Naive thymus-derived CD4-positive, alpha-beta T cell (primary cell): ENCODE data around the gene ERC1. TPM values are rescaled to one million over a fixed set of nuclear protein-coding genes. Genes with fewer than 3 reads are reported as not detected.
"Not testable (repeated sequence)": the region's sequence is repeated elsewhere in the genome, so short reads cannot be mapped to it uniquely, and the experiment has no call there.

Experiments
- ATAC-seq: fragments of 150-1000 bp; cut with Tn5 transposase; 2 replicates; pipeline ENCODE4 v1.10.0; 2021; ENCODE audit warnings: mild to moderate bottlenecking, moderate library complexity
- CTCF ChIA-PET: fragments of 350-600 bp; sonication (Branson Sonifier 250); formaldehyde crosslinking; loops from one replicate; lab custom pipeline; 2021; ENCODE audit warnings: antibody characterized with exemption; lab: Charles Lee
- POLR2A ChIA-PET: fragments of 350-600 bp; sonication (Branson Sonifier 250); formaldehyde crosslinking; loops from one replicate; lab custom pipeline; 2021; ENCODE audit warnings: antibody characterized with exemption, inconsistent platforms; lab: Charles Lee
- DNase-seq, 9 donors: peaks; one replicate each; pipeline versions ENCODE4 v3.0.0 to v3.0.0-alpha.2; 2020 to 2022; ENCODE audit warnings: mixed read lengths in 1 of 9
- H3K27ac ChIP-seq: one replicate; pipeline ENCODE4 v1.7.0; 2013; ENCODE audit warnings: mild to moderate bottlenecking, low read depth, low read length, moderate library complexity
- H3K27me3 ChIP-seq, 2 donors: one replicate each; pipeline ENCODE4 v1.7.0; 2013; ENCODE audit warnings: low read length in 2 of 2, mild to moderate bottlenecking in 2 of 2, moderate library complexity in 2 of 2; ENCODE audit not compliant: control insufficient read depth in 2 of 2, insufficient read depth in 2 of 2
- H3K36me3 ChIP-seq, 3 experiments: 1 replicate in 2 of 3; 2 replicates in 1 of 3; pipeline ENCODE4 v1.7.0; 2013; ENCODE audit warnings: low read length in 3 of 3, mild to moderate bottlenecking in 3 of 3, moderate library complexity in 1 of 3; ENCODE audit not compliant: insufficient read depth in 3 of 3, control insufficient read depth in 2 of 3
- H3K4me1 ChIP-seq, 2 donors: one replicate each; pipeline ENCODE4 v1.7.0; 2013; ENCODE audit warnings: low read length in 2 of 2, mild to moderate bottlenecking in 2 of 2, moderate library complexity in 1 of 2; ENCODE audit not compliant: control insufficient read depth in 2 of 2, insufficient read depth in 2 of 2
- H3K4me3 ChIP-seq: 2 replicates; pipeline ENCODE4 v1.7.0; 2013; ENCODE audit warnings: mild to moderate bottlenecking, low read length
- H3K9me3 ChIP-seq, 3 experiments: 1 replicate in 2 of 3; 2 replicates in 1 of 3; pipeline ENCODE4 v1.7.0; 2013; ENCODE audit warnings: low read length in 3 of 3; ENCODE audit not compliant: control insufficient read depth in 2 of 3
- H3K27ac Mint-ChIP-seq, 9 donors: one replicate each; pipeline ENCODE4 v1.8.0; 2020 to 2022; ENCODE audit warnings: mixed read lengths in 9 of 9, mild to moderate bottlenecking in 8 of 9, moderate library complexity in 5 of 9, inconsistent platforms in 2 of 9
- H3K27me3 Mint-ChIP-seq, 5 donors: one replicate each; pipeline ENCODE4 v1.8.0; 2021 to 2022; ENCODE audit warnings: mixed read lengths in 5 of 5, mild to moderate bottlenecking in 1 of 5
- H3K36me3 Mint-ChIP-seq, 5 donors: one replicate each; pipeline ENCODE4 v1.8.0; 2020 to 2022; ENCODE audit warnings: mixed read lengths in 5 of 5, mild to moderate bottlenecking in 3 of 5, inconsistent platforms in 1 of 5
- H3K4me1 Mint-ChIP-seq, 7 donors: one replicate each; pipeline ENCODE4 v1.8.0; 2020 to 2022; ENCODE audit warnings: mixed read lengths in 7 of 7, mild to moderate bottlenecking in 3 of 7, inconsistent platforms in 1 of 7
- H3K4me3 Mint-ChIP-seq, 10 donors: one replicate each; pipeline ENCODE4 v1.8.0; 2020 to 2022; ENCODE audit warnings: mild to moderate bottlenecking in 10 of 10, mixed read lengths in 10 of 10, moderate library complexity in 6 of 10, inconsistent platforms in 2 of 10
- H3K9me3 Mint-ChIP-seq, 11 donors: one replicate each; pipeline ENCODE4 v1.8.0; 2020 to 2022; ENCODE audit warnings: mixed read lengths in 11 of 11, mild to moderate bottlenecking in 4 of 11, inconsistent platforms in 1 of 11, moderate library complexity in 1 of 11
- intact Hi-C, 2 donors: fragments of 100-400 bp; cut with micrococcal nuclease; formaldehyde crosslinking; loops; one replicate each; pipeline ENCODE4 v1.15.1; 2023
- polyA plus RNA-seq, 2 donors: library from polyadenylated mRNA; unstranded; fragments of 300-500 nt; fragmentation: Illumina TruSeq; gene quantifications; one replicate each; pipeline ENCODE4 v1.2.3, GENCODE V29; 2021
- total RNA-seq, 6 experiments: library from RNA in 5 of 6; stranded (reverse) in 5 of 6; gene quantifications; 1 replicate in 5 of 6; 2 replicates in 1 of 6; pipeline ENCODE4 v1.2.3 and lab custom pipeline; 2021 to 2026

ERC1 gene
- total and polyA plus RNA-seq, 7 experiments from 2014 or later = 15.9 to 62.0 (median 51.5) TPM

- Histone ChIP-seq H3K4me3 (no peak overlapping the region), H3K4me1 (no peaks in the 10 kb centered on the region), H3K36me3 (no peaks in the 10 kb centered on the region), H3K27me3 (no peaks in the 10 kb centered on the region), H3K9me3 (no peaks in the 10 kb centered on the region), H3K27ac (no peak overlapping the region)
- no peaks in the 10 kb centered on the region for H3K9me3 Mint-ChIP-seq
- H3K27ac Mint-ChIP-seq = peak overlapping the region in 2 of 9 donors; percentile 4 to 22
- intact Hi-C loops = loop anchor here (5.0 to 10.0 kb wide), 8 partner anchors 97 to 517 kb away; partner anchors contain the start of genes ERC1 (in 1 of the 2) and RAD52 (in 1 of the 2)
- POLR2A ChIA-PET = interaction anchor here (0.6 kb wide), 1 partner anchor 25 kb away, joined by 4 read pairs; no protein-coding TSS in a partner anchor
- H3K36me3 Mint-ChIP-seq = no peaks in the 10 kb centered on the region
- no peak for DNase-seq
- no peak overlapping the region for H3K4me3 Mint-ChIP-seq
- H3K27me3 Mint-ChIP-seq = no peaks in the 10 kb centered on the region
- CTCF ChIA-PET = interaction anchor here (2.4 kb wide), 1 partner anchor 8 kb away, joined by 8 read pairs; no protein-coding TSS in a partner anchor
- H3K4me1 Mint-ChIP-seq = peaks cover 4 to 20% (median 4%) of the 10 kb centered on the region in 7 donors
- ATAC-seq = no peak
Measured at GRCh38 chr12:1091350-1091749, 100.3 kb downstream of the ERC1 start.

DNA sequence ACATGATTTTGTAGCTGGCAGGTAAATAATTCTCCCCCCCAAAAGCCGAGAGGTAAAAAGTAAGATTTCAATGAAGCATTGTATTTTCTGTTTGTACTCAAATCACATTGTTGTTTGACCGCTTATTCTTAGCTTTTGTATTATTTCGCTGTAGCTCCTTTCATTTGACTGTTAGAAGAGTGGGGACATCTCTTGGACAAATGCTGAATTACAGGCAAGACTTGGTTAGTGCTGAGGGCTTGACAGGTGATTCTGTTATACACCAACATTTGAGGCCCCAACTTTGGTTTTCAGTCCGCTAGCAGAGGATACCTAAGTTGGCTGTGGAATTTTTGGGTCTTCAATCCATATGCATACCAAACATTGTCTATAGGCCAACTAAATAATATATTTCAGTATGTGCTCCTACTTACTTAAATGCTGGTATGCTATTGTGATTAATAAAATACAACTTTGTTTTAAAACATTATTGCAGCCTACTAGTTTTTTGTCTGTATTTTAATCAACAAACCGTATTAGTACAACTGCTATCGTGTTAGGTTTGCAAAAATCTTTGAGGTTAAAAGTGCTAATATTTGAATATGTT is 102.2 kb downstream of the ERC1 start:
- CTCF ChIA-PET = interaction anchor here (0.6 to 2.4 kb wide), 12 partner anchors 10 to 525 kb away, joined by 3 to 12 read pairs (median 3); no protein-coding TSS in a partner anchor
- Mint-ChIP-seq H3K9me3 (no peaks in the 10 kb centered on the region), H3K27me3 (no peaks in the 10 kb centered on the region), H3K36me3 (no peaks in the 10 kb centered on the region), H3K4me1 (peaks cover 5 to 30% (median 7%) of the 10 kb centered on the region in 7 donors), H3K4me3 (no peak overlapping the region), H3K27ac (no peak overlapping the region)
- Histone ChIP-seq H3K9me3 (no peaks in the 10 kb centered on the region), H3K27ac (no peak overlapping the region), H3K4me1 (no peaks in the 10 kb centered on the region), H3K27me3 (no peaks in the 10 kb centered on the region), H3K36me3 (no peaks in the 10 kb centered on the region), H3K4me3 (no peak overlapping the region)
- intact Hi-C loops = loop anchor here (5.0 to 10.0 kb wide), 8 partner anchors 98 to 518 kb away; partner anchors contain the start of genes ERC1 (in 1 of the 2) and RAD52 (in 1 of the 2)
- ATAC-seq (peak; percentile 78), DNase-seq (peak in 7 of 9 donors; percentile 29 to 63 (median 43))
- POLR2A ChIA-PET = no interaction called here

DNA sequence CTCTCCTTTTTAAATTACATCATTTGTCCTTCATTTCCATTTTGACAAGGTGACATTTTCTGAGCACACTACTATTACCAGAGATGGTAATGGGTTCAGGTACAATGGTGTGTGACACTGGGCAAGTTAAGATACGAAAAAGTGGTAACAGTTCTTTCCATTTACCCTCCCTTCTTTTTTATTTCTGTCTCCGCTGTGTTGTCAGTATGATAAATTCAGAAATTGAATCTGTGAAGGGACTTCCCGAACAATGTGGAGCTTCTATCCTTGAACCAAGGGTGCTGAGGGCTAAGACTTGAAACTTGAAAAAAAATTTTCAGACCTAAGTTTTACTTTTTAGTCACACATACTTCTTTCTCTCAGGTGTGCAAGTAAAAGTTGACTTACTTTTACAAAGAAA is 103.7 kb downstream of the ERC1 start:
- POLR2A ChIA-PET = interaction anchor here (0.7 kb wide), 1 partner anchor 511 kb away, joined by 4 read pairs; no protein-coding TSS in a partner anchor
- CTCF ChIA-PET = interaction anchor here (0.6 kb wide), 1 partner anchor 154 kb away, joined by 4 read pairs; no protein-coding TSS in a partner anchor
- no peak overlapping the region for H3K27ac ChIP-seq

DNA sequence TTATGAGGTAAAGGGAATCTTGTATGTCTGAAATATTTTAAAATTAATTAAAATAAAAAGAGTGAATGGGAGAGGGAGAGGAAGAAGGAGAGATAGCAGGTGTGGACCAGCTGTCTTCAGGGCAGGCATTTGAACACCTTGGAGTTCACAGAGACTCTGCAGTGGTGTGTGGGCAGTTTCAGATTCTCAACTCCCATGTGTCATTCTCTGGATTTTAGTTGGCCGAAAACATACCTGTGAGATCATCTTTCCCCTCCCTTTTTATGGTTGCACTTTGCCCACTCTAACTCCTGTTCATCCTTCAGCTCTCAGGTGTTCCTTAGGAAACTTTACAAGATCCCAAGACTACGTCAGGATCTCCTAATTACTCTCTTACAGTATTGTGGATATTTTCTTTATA is 108.1 kb downstream of the ERC1 start:
- no peak for ATAC-seq
- no peak for DNase-seq
- Histone ChIP-seq H3K36me3 (no peaks in the 10 kb centered on the region), H3K9me3 (no peaks in the 10 kb centered on the region), H3K27me3 (no peaks in the 10 kb centered on the region), H3K4me1 (no peaks in the 10 kb centered on the region), H3K27ac (no peak overlapping the region), H3K4me3 (no peak overlapping the region)
- Mint-ChIP-seq H3K4me1 (peaks cover 18 to 59% (median 32%) of the 10 kb centered on the region in 7 donors), H3K27ac (no peak overlapping the region), H3K27me3 (no peaks in the 10 kb centered on the region), H3K9me3 (no peaks in the 10 kb centered on the region), H3K36me3 (peaks cover 0 to 8% (median 0%) of the 10 kb centered on the region in 5 donors), H3K4me3 (no peak overlapping the region)
- POLR2A ChIA-PET = no interaction called here
- CTCF ChIA-PET = no interaction called here
- intact Hi-C loops = loop anchor here (10.0 kb wide), 4 partner anchors 104 to 524 kb away; partner anchors contain the start of gene ERC1 (in 1 of the 2)

More for the DNA sequence above, 103.7 kb downstream of the ERC1 start:
- H3K27me3 ChIP-seq = no peaks in the 10 kb centered on the region
- H3K4me3 Mint-ChIP-seq = no peak overlapping the region
- H3K27me3 Mint-ChIP-seq = no peaks in the 10 kb centered on the region
- intact Hi-C loops = loop anchor here (5.0 to 10.0 kb wide), 8 partner anchors 100 to 520 kb away; partner anchors contain the start of genes ERC1 (in 1 of the 2) and RAD52 (in 1 of the 2)
- no peaks in the 10 kb centered on the region for H3K36me3 Mint-ChIP-seq
- H3K27ac Mint-ChIP-seq = no peak overlapping the region
- no peaks in the 10 kb centered on the region for H3K9me3 ChIP-seq
- no peaks in the 10 kb centered on the region for H3K36me3 ChIP-seq
- peaks cover 14 to 44% (median 15%) of the 10 kb centered on the region in 7 donors for H3K4me1 Mint-ChIP-seq
- no peaks in the 10 kb centered on the region for H3K4me1 ChIP-seq
- H3K4me3 ChIP-seq = no peak overlapping the region
- ATAC-seq = no peak
- DNase-seq = no peak
- H3K9me3 Mint-ChIP-seq = no peaks in the 10 kb centered on the region

DNA sequence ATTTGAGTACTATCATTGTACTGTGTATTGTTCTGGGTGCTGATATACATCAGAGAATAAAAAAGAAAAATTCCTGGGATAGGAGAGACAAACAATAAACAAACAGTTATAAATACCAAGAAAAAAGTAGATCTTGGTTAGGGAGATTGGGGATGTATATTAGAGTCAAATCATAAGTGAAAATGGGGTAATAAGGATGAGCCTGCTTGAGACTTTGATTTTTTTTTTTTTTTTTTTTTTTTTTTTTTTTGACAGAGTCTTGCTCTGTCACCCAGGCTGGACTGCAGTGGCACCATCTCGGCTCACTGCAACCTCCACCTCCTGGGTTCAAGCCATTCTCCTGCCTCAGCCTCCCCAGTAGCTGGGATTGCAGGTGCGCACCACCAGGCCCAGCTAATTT is 108.6 kb downstream of the ERC1 start:
- ATAC-seq, DNase-seq, H3K4me1 ChIP-seq, H3K36me3 Mint-ChIP-seq, CTCF ChIA-PET, H3K27me3 Mint-ChIP-seq, H3K4me3 Mint-ChIP-seq, H3K27ac Mint-ChIP-seq, H3K27ac ChIP-seq, POLR2A ChIA-PET, H3K36me3 ChIP-seq, H3K4me3 ChIP-seq, H3K9me3 ChIP-seq, H3K9me3 Mint-ChIP-seq, H3K27me3 ChIP-seq: not testable (repeated sequence)
- intact Hi-C loops = loop anchor here (10.0 kb wide), 4 partner anchors 105 to 525 kb away; partner anchors contain the start of gene ERC1 (in 1 of the 2)
- H3K4me1 Mint-ChIP-seq = peaks cover 20 to 64% (median 34%) of the 10 kb centered on the region in 7 donors

DNA sequence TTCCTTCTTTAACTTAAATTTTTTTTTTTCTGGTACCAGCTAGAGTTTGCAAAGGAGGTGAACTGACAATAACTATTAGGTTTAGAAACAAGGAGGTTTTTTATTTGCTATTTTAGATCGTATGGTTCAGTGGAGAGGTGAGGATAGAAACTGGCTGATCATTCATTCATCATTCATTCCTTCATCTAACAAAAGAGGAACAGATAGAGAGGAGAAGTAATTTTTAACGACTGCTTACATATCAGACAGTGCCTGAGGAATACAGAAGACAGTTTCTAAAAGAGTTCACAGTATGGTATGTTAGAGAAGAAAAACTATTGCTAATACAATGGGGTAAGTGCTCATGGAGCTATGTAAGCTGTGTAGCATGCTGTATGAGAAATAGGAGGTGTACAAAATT is 111.1 kb downstream of the ERC1 start:
- intact Hi-C loops = no loop called here
- ChIA-PET CTCF (interaction anchor here (1.1 kb wide), 1 partner anchor 482 kb away, joined by 5 read pairs; no protein-coding TSS in a partner anchor), POLR2A (interaction anchor here (0.7 kb wide), 1 partner anchor 500 kb away, joined by 3 read pairs; no protein-coding TSS in a partner anchor)
- peak overlapping the region in 1 of 9 donors; percentile 28 for H3K27ac Mint-ChIP-seq
- peaks cover 20 to 63% (median 39%) of the 10 kb centered on the region in 7 donors for H3K4me1 Mint-ChIP-seq
- peaks cover 0 to 19% (median 0%) of the 10 kb centered on the region in 5 donors for H3K36me3 Mint-ChIP-seq
- no peak overlapping the region for H3K27ac ChIP-seq
- H3K4me1 ChIP-seq = no peaks in the 10 kb centered on the region
- H3K9me3 Mint-ChIP-seq = no peaks in the 10 kb centered on the region
- H3K27me3 ChIP-seq = no peaks in the 10 kb centered on the region
- DNase-seq (no peak), ATAC-seq (no peak)
- H3K27me3 Mint-ChIP-seq = no peaks in the 10 kb centered on the region
- H3K36me3 ChIP-seq = no peaks in the 10 kb centered on the region
- H3K4me3 ChIP-seq = no peak overlapping the region
- H3K4me3 Mint-ChIP-seq = no peak overlapping the region
- no peaks in the 10 kb centered on the region for H3K9me3 ChIP-seq
